ENCODE measurements around the gene ENGASE.

Gene ENGASE

DNA sequence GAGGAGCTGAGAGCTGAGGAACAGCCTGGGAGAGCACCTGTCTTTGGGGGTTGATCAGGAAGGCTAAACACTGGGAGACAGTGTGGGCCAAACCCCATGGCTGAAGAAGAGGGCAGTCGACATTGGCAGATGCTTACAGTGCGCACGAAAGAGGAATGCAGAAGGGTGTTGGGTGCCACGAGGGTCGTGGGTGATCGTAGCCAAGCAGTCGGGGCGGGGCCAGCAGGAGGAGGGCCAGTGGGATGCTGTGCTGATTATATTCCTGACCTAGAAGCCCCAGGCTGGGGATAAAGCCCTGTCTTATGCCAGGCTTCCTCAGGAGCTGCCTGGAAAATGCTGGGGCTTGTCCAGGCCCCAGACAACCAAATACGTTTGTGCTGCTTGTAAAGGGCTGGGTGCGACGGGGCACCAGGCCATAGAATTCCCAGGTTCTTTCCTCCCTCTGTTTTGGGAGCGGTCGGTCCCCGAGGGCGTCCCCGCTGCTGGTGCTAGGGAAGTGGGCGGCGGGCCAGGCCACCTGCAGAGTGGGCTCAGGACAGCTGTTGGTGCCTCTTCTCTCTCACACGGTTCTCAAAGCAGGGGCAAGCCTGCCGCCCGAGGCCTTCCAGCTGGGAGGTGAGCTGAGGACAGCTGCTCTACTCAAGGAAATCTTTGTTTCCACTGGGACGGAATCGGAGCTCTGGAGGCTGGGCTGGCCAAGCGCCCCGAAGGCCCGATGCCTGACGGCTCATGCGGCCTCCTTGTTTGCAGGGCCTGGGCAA is 40.7 kb upstream of the ENGASE start:
- peak overlapping the region; percentile 95 for H3K27ac ChIP-seq
- ChIA-PET CTCF (interaction anchor here (0.6 to 2.6 kb wide), 5 partner anchors 8 to 360 kb away, joined by 3 to 8 read pairs (median 3); no protein-coding TSS in a partner anchor), POLR2A (ENCODE audit: low non-redundant PET) (interaction anchor here (0.5 kb wide), 1 partner anchor 227 kb away, joined by 3 read pairs; no protein-coding TSS in a partner anchor)
- TF ChIP-seq, protein P1, sequence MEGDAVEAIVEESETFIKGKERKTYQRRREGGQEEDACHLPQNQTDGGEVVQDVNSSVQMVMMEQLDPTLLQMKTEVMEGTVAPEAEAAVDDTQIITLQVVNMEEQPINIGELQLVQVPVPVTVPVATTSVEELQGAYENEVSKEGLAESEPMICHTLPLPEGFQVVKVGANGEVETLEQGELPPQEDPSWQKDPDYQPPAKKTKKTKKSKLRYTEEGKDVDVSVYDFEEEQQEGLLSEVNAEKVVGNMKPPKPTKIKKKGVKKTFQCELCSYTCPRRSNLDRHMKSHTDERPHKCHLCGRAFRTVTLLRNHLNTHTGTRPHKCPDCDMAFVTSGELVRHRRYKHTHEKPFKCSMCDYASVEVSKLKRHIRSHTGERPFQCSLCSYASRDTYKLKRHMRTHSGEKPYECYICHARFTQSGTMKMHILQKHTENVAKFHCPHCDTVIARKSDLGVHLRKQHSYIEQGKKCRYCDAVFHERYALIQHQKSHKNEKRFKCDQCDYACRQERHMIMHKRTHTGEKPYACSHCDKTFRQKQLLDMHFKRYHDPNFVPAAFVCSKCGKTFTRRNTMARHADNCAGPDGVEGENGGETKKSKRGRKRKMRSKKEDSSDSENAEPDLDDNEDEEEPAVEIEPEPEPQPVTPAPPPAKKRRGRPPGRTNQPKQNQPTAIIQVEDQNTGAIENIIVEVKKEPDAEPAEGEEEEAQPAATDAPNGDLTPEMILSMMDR (conservative IDR thresholded peaks at IDR 0.05; ENCODE audit: low read depth): no peak
- DNase-seq (ENCODE audit: low spot score): no peak

DNA sequence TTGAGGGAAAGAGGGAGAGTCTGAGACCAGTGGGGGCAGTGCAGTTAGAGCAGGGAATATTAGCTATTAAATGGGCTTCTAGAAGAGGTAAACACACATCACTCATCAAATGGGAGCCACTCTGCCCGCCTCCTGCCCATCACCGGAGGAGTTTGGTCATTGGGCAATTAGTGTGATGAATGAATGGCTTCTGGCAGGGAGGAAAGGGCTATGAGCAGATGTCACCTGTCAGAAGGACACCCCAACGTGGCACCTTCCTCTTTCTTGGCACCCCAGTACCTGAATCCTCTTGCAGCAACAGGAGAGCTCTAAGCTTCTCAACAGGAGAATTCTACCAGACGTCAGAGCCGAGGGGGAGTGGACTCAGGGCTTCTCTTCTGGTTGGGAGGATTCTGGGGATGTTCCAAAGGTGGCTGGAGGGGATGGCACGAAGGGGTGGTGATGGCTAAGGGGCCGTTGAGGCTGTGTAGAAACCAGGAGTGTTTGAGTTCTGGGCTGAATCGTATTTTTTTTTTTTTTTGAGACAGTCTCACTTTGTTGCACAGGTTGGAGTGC is 39.6 kb upstream of the ENGASE start:
- CTCF ChIA-PET: interaction anchor here (0.5 to 1.6 kb wide), 4 partner anchors 11 to 359 kb away, joined by 3 to 7 read pairs (median 3); no protein-coding TSS in a partner anchor
- H3K27ac ChIP-seq: peak overlapping the region; percentile 95
- POLR2A ChIA-PET (ENCODE audit: low non-redundant PET): no interaction called here
- DNase-seq (ENCODE audit: low spot score): no peak
- TF ChIP-seq, protein P1 (conservative IDR thresholded peaks at IDR 0.05; ENCODE audit: low read depth): no peak

DNA sequence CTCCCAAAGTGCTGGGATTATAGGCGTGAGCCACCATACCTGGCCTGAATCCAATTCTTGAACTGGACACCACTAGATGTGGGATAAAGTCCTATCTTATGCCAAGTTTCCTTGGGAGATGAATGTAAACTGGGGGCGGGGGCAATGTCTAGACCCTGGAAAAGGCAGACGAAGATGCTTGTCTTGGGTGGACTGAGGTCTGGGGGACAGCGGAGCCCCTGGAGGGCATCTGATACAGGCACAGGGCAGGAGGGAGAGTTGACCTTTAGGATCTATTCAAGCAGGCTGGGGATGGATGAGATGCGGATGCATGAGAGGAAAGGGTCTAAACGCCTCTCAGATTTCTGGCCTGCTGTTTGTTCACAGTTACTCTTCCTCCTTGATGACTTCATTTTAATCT is 38.9 kb upstream of the ENGASE start:
- H3K27ac ChIP-seq: peak overlapping the region; percentile 95
- no peak for DNase-seq (ENCODE audit: low spot score)
- POLR2A ChIA-PET (ENCODE audit: low non-redundant PET): no interaction called here
- TF ChIP-seq, protein P1 (conservative IDR thresholded peaks at IDR 0.05; ENCODE audit: low read depth): no peak
- CTCF ChIA-PET: interaction anchor here (0.5 kb wide), 1 partner anchor 28 kb away, joined by 3 read pairs; no protein-coding TSS in a partner anchor

DNA sequence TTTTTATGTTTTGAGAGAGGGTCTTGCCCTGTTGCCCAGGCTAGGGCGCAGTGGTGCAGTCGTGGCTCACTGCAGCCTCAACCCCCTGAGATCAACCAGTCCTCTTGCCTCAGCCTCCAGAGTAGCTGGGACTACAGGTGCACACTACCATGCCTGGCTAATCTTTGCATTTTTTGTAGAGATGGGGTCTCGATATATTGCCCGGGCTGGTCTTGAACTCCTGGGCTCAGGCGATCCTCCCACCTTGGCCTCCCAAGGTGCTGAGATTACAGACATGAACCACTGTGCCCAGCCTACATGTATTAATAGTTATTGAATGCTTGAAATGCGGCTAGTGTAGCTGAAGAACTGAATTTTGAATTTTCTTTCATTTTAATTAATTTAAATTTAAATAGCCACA is 38.4 kb upstream of the ENGASE start:
- DNase-seq (ENCODE audit: low spot score): no peak
- ChIA-PET CTCF (interaction anchor here (0.9 to 1.6 kb wide), 3 partner anchors 9 to 52 kb away, joined by 4 to 6 read pairs (median 5); no protein-coding TSS in a partner anchor), POLR2A (ENCODE audit: low non-redundant PET) (interaction anchor here (0.5 to 0.9 kb wide), 2 partner anchors 10 to 31 kb away, joined by 3 to 4 read pairs; no protein-coding TSS in a partner anchor)
- H3K27ac ChIP-seq: peak overlapping the region; percentile 95
- TF ChIP-seq, protein P1 (conservative IDR thresholded peaks at IDR 0.05; ENCODE audit: low read depth): no peak

DNA sequence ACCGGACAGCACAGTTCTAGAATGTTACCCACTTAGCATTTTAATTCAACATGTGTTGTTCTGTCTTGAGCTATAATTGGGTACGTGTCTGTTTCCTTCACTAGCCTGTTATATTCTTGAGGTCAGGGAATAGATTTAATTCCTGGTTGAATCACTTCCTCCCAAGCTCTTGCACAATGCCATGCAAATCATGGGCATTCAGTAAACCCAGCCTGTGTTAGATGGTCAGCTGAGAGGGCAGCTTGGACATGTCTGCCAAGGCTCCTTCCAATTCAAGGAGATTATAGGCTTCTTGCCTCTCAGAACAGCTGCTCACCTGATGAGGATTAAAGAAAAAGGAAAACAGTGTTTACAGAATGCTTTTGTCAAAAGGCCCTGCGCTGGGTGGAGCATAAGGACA is 38.0 kb upstream of the ENGASE start:
- POLR2A ChIA-PET (ENCODE audit: low non-redundant PET): interaction anchor here (0.5 to 0.9 kb wide), 2 partner anchors 11 to 31 kb away, joined by 3 to 4 read pairs; no protein-coding TSS in a partner anchor
- H3K27ac ChIP-seq: peak overlapping the region; percentile 95

More for the DNA sequence above, 38.0 kb upstream of the ENGASE start:
- TF ChIP-seq, protein P1 (conservative IDR thresholded peaks at IDR 0.05; ENCODE audit: low read depth): no peak
- peak; percentile 86 for DNase-seq (ENCODE audit: low spot score)
- CTCF ChIA-PET: interaction anchor here (0.9 to 1.6 kb wide), 3 partner anchors 9 to 51 kb away, joined by 4 to 6 read pairs (median 5); no protein-coding TSS in a partner anchor
